Measurements from ENCODE around the gene GNA14. TPM values are rescaled to one million over a fixed set of nuclear protein-coding genes. Genes with fewer than 3 reads are reported as not detected.

Gene GNA14
- total RNA-seq, 2 donors from 2014 or later, result 0.62 to 8.0 TPM

DNA sequence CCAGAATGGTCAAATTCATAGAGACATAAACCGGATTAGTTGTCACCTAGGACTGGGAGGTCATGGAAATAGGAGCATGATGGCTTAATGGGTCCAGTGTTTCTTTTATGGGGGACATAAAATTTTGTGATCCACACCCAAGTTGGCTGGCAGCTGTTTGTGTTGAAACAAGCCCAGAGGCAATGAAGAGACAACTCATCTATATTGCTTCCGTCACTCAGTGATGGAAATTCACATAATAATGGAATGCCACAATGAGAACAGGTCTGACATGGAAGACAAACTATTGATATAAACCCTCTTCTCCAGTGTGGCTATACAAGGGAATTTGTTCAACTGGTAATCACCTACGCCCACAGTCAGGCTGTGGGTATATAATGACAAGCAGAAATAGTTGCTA, 173.2 kb downstream of the GNA14 start:
- TF ChIP-seq, protein P1, sequence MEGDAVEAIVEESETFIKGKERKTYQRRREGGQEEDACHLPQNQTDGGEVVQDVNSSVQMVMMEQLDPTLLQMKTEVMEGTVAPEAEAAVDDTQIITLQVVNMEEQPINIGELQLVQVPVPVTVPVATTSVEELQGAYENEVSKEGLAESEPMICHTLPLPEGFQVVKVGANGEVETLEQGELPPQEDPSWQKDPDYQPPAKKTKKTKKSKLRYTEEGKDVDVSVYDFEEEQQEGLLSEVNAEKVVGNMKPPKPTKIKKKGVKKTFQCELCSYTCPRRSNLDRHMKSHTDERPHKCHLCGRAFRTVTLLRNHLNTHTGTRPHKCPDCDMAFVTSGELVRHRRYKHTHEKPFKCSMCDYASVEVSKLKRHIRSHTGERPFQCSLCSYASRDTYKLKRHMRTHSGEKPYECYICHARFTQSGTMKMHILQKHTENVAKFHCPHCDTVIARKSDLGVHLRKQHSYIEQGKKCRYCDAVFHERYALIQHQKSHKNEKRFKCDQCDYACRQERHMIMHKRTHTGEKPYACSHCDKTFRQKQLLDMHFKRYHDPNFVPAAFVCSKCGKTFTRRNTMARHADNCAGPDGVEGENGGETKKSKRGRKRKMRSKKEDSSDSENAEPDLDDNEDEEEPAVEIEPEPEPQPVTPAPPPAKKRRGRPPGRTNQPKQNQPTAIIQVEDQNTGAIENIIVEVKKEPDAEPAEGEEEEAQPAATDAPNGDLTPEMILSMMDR (conservative IDR thresholded peaks at IDR 0.05), result no peak
- Histone ChIP-seq H3K9me3 (ENCODE audit: control insufficient read depth, low read length) (peaks cover 16% of the 10 kb centered on the region), H3K9ac (ENCODE audit: extremely low read depth, low read length, poor library complexity, severe bottlenecking) (no peak overlapping the region), H3K36me3 (ENCODE audit: control insufficient read depth, insufficient read depth, low read length) (no peaks in the 10 kb centered on the region), H3K27me3 (ENCODE audit: control insufficient read depth, insufficient read depth, low read length, poor library complexity, severe bottlenecking) (no peaks in the 10 kb centered on the region), H3K4me1 (ENCODE audit: control insufficient read depth, insufficient read depth, low read length) (no peaks in the 10 kb centered on the region), H3K4me3 (ENCODE audit: low read length) (no peak overlapping the region), H3K27ac (ENCODE audit: low read depth, low read length) (no peak overlapping the region)
- H3K4me1 Mint-ChIP-seq, result no peaks in the 10 kb centered on the region
- no peak for DNase-seq
- WGBS, 2 experiments (ENCODE audit: insufficient coverage in 1 of 2, insufficient read length in 1 of 2), result 95 to 100% methylated on average over 1 to 3 of the region's 3 CpGs
- H3K27ac Mint-ChIP-seq, result no peak overlapping the region
- H3K27me3 Mint-ChIP-seq (ENCODE audit: insufficient read depth), result no peaks in the 10 kb centered on the region
- H3K36me3 Mint-ChIP-seq (ENCODE audit: low read depth), result no peaks in the 10 kb centered on the region
- no peak overlapping the region for H3K4me3 Mint-ChIP-seq
- H3K9me3 Mint-ChIP-seq, result peaks cover 21% of the 10 kb centered on the region

GRCh38 chr9:77472646-77473045, 175.5 kb downstream of the GNA14 start:
- Histone ChIP-seq H3K9ac (ENCODE audit: extremely low read depth, low read length, poor library complexity, severe bottlenecking) (no peak overlapping the region), H3K9me3 (ENCODE audit: control insufficient read depth, low read length) (peaks cover 16% of the 10 kb centered on the region), H3K4me3 (ENCODE audit: low read length) (no peak overlapping the region), H3K27me3 (ENCODE audit: control insufficient read depth, insufficient read depth, low read length, poor library complexity, severe bottlenecking) (no peaks in the 10 kb centered on the region), H3K4me1 (ENCODE audit: control insufficient read depth, insufficient read depth, low read length) (peaks cover 3% of the 10 kb centered on the region), H3K36me3 (ENCODE audit: control insufficient read depth, insufficient read depth, low read length) (no peaks in the 10 kb centered on the region), H3K27ac (ENCODE audit: low read depth, low read length) (no peak overlapping the region)
- no peak overlapping the region for H3K27ac Mint-ChIP-seq
- WGBS, 2 experiments (ENCODE audit: insufficient coverage in 1 of 2, insufficient read length in 1 of 2), result 89% methylated on average over 3 of the region's 3 CpGs; no CpG with 5 or more reads in 1 of the 2 experiments
- H3K27me3 Mint-ChIP-seq (ENCODE audit: insufficient read depth), result no peaks in the 10 kb centered on the region
- DNase-seq, result no peak
- peaks cover 19% of the 10 kb centered on the region for H3K9me3 Mint-ChIP-seq
- no peak overlapping the region for H3K4me3 Mint-ChIP-seq
- TF ChIP-seq, protein P1 (conservative IDR thresholded peaks at IDR 0.05), result no peak
- peaks cover 5% of the 10 kb centered on the region for H3K4me1 Mint-ChIP-seq
- no peaks in the 10 kb centered on the region for H3K36me3 Mint-ChIP-seq (ENCODE audit: low read depth)

DNA sequence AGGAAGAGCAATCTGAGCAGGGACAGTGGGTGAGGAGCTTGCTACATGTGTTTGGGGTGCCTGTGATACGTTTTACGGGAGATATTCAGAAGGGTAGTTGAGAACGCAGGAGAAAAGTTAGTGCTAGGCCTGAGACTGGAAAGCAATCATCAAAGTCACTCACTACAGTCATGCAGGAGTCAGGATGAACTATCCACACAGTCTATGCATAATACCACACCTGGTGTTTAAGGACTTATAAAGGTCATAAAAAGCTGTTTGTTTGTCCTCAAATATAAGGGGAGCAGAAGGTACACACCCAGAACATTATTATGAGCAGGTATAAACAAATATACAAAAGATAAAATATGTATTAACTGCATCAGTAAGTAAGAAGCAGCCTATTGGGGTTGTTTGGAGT, 176.6 kb downstream of the GNA14 start:
- no peak overlapping the region for H3K27ac Mint-ChIP-seq
- Histone ChIP-seq H3K36me3 (ENCODE audit: control insufficient read depth, insufficient read depth, low read length) (no peaks in the 10 kb centered on the region), H3K9ac (ENCODE audit: extremely low read depth, low read length, poor library complexity, severe bottlenecking) (no peak overlapping the region), H3K27me3 (ENCODE audit: control insufficient read depth, insufficient read depth, low read length, poor library complexity, severe bottlenecking) (no peaks in the 10 kb centered on the region), H3K4me1 (ENCODE audit: control insufficient read depth, insufficient read depth, low read length) (peaks cover 3% of the 10 kb centered on the region), H3K27ac (ENCODE audit: low read depth, low read length) (no peak overlapping the region), H3K9me3 (ENCODE audit: control insufficient read depth, low read length) (peaks cover 16% of the 10 kb centered on the region), H3K4me3 (ENCODE audit: low read length) (no peak overlapping the region)
- TF ChIP-seq, protein P1 (conservative IDR thresholded peaks at IDR 0.05), result no peak
- H3K36me3 Mint-ChIP-seq (ENCODE audit: low read depth), result no peaks in the 10 kb centered on the region
- H3K4me3 Mint-ChIP-seq, result no peak overlapping the region
- peaks cover 19% of the 10 kb centered on the region for H3K9me3 Mint-ChIP-seq
- no peak for DNase-seq
- 97% methylated on average over 3 of the region's 3 CpGs; no CpG with 5 or more reads in 1 of the 2 experiments for WGBS, 2 experiments (ENCODE audit: insufficient coverage in 1 of 2, insufficient read length in 1 of 2)
- peaks cover 15% of the 10 kb centered on the region for H3K4me1 Mint-ChIP-seq
- H3K27me3 Mint-ChIP-seq (ENCODE audit: insufficient read depth), result no peaks in the 10 kb centered on the region
